ENCODE data around the gene AP3D1. TPM values are rescaled to one million over a fixed set of nuclear protein-coding genes. Genes with fewer than 3 reads are reported as not detected.
A peak's percentile ranks its signal among the peaks of the same experiment; 100 is the strongest.
"Not testable (repeated sequence)": the region's sequence is repeated elsewhere in the genome, so short reads cannot be mapped to it uniquely, and the experiment has no call there.

The AP3D1 gene
- total and polyA plus RNA-seq, 12 donors, result 63.9 to 168 (median 81.9) TPM

DNA sequence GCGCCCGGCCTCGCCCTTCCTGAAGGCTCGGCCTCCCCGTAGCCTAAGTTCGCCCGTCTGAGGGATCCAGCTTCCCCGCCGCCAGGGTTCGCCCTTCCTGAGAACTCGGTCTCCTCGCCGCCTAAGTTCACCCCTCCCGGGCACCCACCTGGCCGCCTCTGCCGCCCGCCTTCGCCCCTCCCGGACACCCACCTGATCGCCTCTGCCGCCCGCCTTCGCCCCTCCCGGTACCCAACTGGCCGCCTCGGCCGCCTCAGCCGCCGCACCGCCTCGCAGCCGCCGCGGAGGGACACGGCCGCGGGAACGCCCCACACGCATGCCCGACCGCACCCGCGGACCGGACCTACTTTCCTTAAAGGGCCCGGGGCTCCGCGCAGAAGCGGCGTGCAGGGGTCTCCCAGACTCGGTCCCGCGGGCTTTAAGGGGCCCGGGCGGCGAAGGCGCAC is 55.3 kb downstream of the AP3D1 start, which contains the start of gene MOB3A:
Gene MOB3A, minus strand, starts transcription at position 293 of the 446 bp plus-strand sequence. CDS start 17,766 bp downstream, outside the sequence.
- WGBS, 2 donors, result 0% methylated on average over 38 to 56 of the region's 56 CpGs
- peak; percentile 89 to 91 for DNase-seq
- intact Hi-C loops (cut with DNase I), result loop anchor here in 3 of 10 donors (1.0 to 5.0 kb wide), 3 partner anchors 55 to 80 kb away; partner anchors contain the start of gene AP3D1 (in 2 of the 3)

DNA sequence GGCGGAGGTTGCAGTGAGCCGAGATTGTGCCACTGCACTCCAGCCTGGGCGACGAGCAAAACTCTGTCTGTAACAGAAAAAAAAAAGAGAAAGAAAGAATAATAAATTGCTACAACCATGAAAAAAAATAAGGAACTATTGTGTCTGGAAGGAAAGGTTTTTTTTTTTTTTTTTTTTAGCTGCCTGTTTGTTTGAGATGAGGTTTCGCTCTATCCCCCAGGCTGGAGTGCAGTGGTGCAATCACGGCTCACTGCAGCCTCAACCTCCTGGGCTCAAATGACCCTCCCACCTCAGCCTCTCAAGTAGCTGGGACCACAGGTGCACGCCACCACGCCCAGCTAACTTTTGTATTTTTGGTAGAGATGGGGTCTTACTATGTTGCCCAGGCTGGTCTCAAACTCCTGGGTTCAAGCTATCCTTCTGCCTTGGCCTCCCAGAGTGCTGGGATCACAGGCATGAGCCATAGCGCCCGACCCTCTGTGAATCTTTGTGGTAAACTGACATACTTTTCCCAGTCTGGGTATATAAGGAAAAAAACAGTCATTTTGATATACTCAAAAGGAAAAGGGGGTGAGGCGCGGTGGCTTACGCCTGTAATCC is 59.3 kb downstream of the AP3D1 start:
- intact Hi-C loops (cut with DNase I); ATAC-seq; H3K4me3 ChIP-seq; H3K27me3 ChIP-seq; H3K9me3 ChIP-seq; DNase-seq: not testable (repeated sequence)
- Histone ChIP-seq H3K27ac (peak overlapping the region in 7 of 10 donors; percentile 20 to 97 (median 66)), H3K36me3 (peaks cover 0 to 15% (median 0%) of the 10 kb centered on the region in 9 donors), H3K4me1 (peaks cover 10 to 90% (median 59%) of the 10 kb centered on the region in 9 donors)
- WGBS, 2 donors, result 93 to 94% methylated on average over 13 of the region's 13 CpGs

More for the DNA sequence above, 55.3 kb downstream of the AP3D1 start, which contains the start of gene MOB3A:
- Histone ChIP-seq H3K36me3 (peaks cover 0 to 35% (median 17%) of the 10 kb centered on the region in 9 donors), H3K27me3 (no peaks in the 10 kb centered on the region), H3K4me1 (peaks cover 13 to 61% (median 47%) of the 10 kb centered on the region in 9 donors), H3K4me3 (peak within 1 kb of the TSS; percentile 50 to 95 (median 78)), H3K27ac (peak within 1 kb of the TSS; percentile 79 to 98 (median 93)), H3K9me3 (no peaks in the 10 kb centered on the region)
- peak; percentile 59 to 78 (median 72) for ATAC-seq
- TF ChIP-seq CTCF (IDR thresholded peaks at IDR 0.05), result peak; percentile 7 to 76 (median 50)

- no peak for TF ChIP-seq CTCF (IDR thresholded peaks at IDR 0.05)
- Histone ChIP-seq H3K36me3 (peaks cover 0 to 20% (median 0%) of the 10 kb centered on the region in 9 donors), H3K27ac (peak overlapping the region in 7 of 10 donors; percentile 2 to 97 (median 66)), H3K27me3 (no peaks in the 10 kb centered on the region), H3K4me3 (peak overlapping the region in 1 of 10 donors; percentile 34), H3K4me1 (peaks cover 4 to 100% (median 54%) of the 10 kb centered on the region in 9 donors), H3K9me3 (no peaks in the 10 kb centered on the region)
- intact Hi-C loops (cut with DNase I), result no loop called here
- no peak for ATAC-seq
- no peak for DNase-seq
- 73 to 74% methylated on average over 2 of the region's 2 CpGs for WGBS, 2 donors
Observed at GRCh38 chr19:2089727-2090053, 61.7 kb downstream of the AP3D1 start.

GRCh38 chr19:2089001-2089711 is 62.2 kb downstream of the AP3D1 start:
- intact Hi-C loops (cut with DNase I), result no loop called here
- DNase-seq (no peak), ATAC-seq (no peak)
- H3K9me3 ChIP-seq, result no peaks in the 10 kb centered on the region
- H3K4me3 ChIP-seq, result peak overlapping the region in 1 of 10 donors; percentile 34
- TF ChIP-seq CTCF (IDR thresholded peaks at IDR 0.05), result no peak
- peaks cover 0 to 98% (median 48%) of the 10 kb centered on the region in 9 donors for H3K4me1 ChIP-seq
- 79 to 80% methylated on average over 16 of the region's 16 CpGs for WGBS, 2 donors
- peaks cover 0 to 21% (median 0%) of the 10 kb centered on the region in 9 donors for H3K36me3 ChIP-seq
- peak overlapping the region in 4 of 10 donors; percentile 66 to 97 (median 68) for H3K27ac ChIP-seq
- no peaks in the 10 kb centered on the region for H3K27me3 ChIP-seq

Data from heart right ventricle (tissue), 16 donors.